OCI-LY1 (cell line): ENCODE measurements around the gene CCDC88B.

Source experiments
- H2AFZ ChIP-seq: fragments of 200-600 bp; sonication (generic), shearing (Covaris generic); 2 replicates; pipeline ENCODE4 v1.6.0; 2014; ENCODE audit warnings: antibody characterized with exemption, mild to moderate bottlenecking, low read length
- H3F3A ChIP-seq: fragments of 200-600 bp; sonication (generic), shearing (Covaris generic); 2 replicates; pipeline ENCODE4 v1.6.0; 2014; ENCODE audit warnings: mild to moderate bottlenecking, antibody characterized with exemption, low read length, moderate library complexity; ENCODE audit not compliant: insufficient read depth
- H3K27ac ChIP-seq: fragments of 200-600 bp; sonication (generic); 2 replicates; pipeline ENCODE4 v1.5.1; 2014; ENCODE audit warnings: low read length, mixed run types, mild to moderate bottlenecking, low read depth; ENCODE audit not compliant: poor library complexity, severe bottlenecking
- H3K27me3 ChIP-seq: fragments of 200-600 bp; sonication (generic); 2 replicates; pipeline ENCODE4 v1.6.0; 2014; ENCODE audit warnings: antibody characterized with exemption, mild to moderate bottlenecking, low read length, moderate library complexity; ENCODE audit not compliant: insufficient read depth
- H3K36me3 ChIP-seq: fragments of 200-600 bp; sonication (generic); 2 replicates; pipeline ENCODE4 v1.6.1; 2014; ENCODE audit warnings: mild to moderate bottlenecking, antibody characterized with exemption, low read length, moderate library complexity, mixed read lengths; ENCODE audit not compliant: insufficient read depth
- H3K4me1 ChIP-seq: fragments of 200-600 bp; sonication (generic); 2 replicates; pipeline ENCODE4 v1.5.1; 2014; ENCODE audit warnings: mild to moderate bottlenecking, low read length, moderate library complexity; ENCODE audit not compliant: insufficient read depth, severe bottlenecking
- H3K4me2 ChIP-seq: fragments of 200-600 bp; sonication (generic), shearing (Covaris generic); 2 replicates; pipeline ENCODE4 v1.6.1; 2014; ENCODE audit warnings: low read length
- H3K4me3 ChIP-seq: fragments of 200-600 bp; sonication (generic); 2 replicates; pipeline ENCODE4 v1.5.1; 2014; ENCODE audit warnings: low read length, low read depth, mild to moderate bottlenecking, mixed read lengths; ENCODE audit not compliant: poor library complexity, severe bottlenecking
- H3K79me2 ChIP-seq: fragments of 200-600 bp; shearing (Covaris generic); 2 replicates; pipeline ENCODE4 v1.6.1; 2016; ENCODE audit warnings: mixed run types, low read length, mixed read lengths; ENCODE audit not compliant: insufficient read depth
- H3K9ac ChIP-seq: fragments of 200-600 bp; sonication (generic), shearing (Covaris generic); 2 replicates; pipeline ENCODE4 v1.6.1; 2014; ENCODE audit warnings: mild to moderate bottlenecking, low read length, mixed read lengths
- H3K9me2 ChIP-seq: fragments of 200-600 bp; sonication (generic), shearing (Covaris generic); 2 replicates; pipeline ENCODE4 v1.6.1; 2014; ENCODE audit warnings: low read depth, mild to moderate bottlenecking, low read length, mixed read lengths
- H3K9me3 ChIP-seq: fragments of 200-600 bp; shearing (Covaris generic); 2 replicates; pipeline ENCODE4 v1.6.1; 2014; ENCODE audit warnings: low read length, mixed read lengths
- H4K20me1 ChIP-seq: fragments of 200-600 bp; sonication (generic), shearing (Covaris generic); 2 replicates; pipeline ENCODE4 v1.6.0; 2016; ENCODE audit warnings: mild to moderate bottlenecking, low read length; ENCODE audit not compliant: insufficient read depth
- EZH2 ChIP-seq: fragments of 200-600 bp; sonication (generic), shearing (Covaris generic); IDR thresholded peaks from 2 replicates; pipeline ENCODE4 v1.8.0; 2017; ENCODE audit warnings: borderline replicate concordance, mixed run types, mild to moderate bottlenecking, antibody characterized with exemption, low read length, moderate library complexity, mixed read lengths
- TF ChIP-seq, protein P1 (sequence below): fragments of 200-600 bp; sonication (generic), shearing (Covaris generic); IDR thresholded peaks from 2 replicates; pipeline ENCODE4 v1.5.1; 2017; ENCODE audit warnings: mild to moderate bottlenecking, antibody characterized with exemption, low read length, moderate library complexity, mixed read lengths

CCDC88B gene

DNA sequence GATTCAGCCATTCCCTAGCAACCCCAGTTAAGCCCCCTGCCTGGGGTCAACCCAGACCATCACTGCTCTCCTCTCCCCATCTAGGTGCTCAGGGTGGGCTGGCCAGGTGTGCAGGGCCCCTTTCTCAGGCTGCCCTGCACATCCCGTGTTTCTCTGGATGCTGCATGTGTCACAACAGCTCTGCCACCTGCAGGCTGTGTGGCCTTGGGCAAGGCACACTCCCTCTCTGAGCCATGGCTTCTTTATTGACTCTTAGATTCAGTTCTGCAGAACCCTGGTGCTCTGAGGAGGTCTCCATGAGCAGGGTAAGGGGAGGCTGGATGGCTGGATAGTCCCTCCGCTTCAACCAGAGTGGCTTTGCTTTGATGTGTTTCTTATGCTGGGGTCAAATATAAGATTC is 43.6 kb downstream of the CCDC88B start:
- Histone ChIP-seq H3K4me1 (no peaks in the 10 kb centered on the region), H3K9me2 (no peaks in the 10 kb centered on the region), H2AFZ (no peak overlapping the region), H3K79me2 (no peaks in the 10 kb centered on the region), H3K36me3 (no peaks in the 10 kb centered on the region), H3K27me3 (peaks cover 18% of the 10 kb centered on the region), H4K20me1 (no peaks in the 10 kb centered on the region), H3K4me2 (no peak overlapping the region), H3K9ac (no peak overlapping the region), H3F3A (no peaks in the 10 kb centered on the region), H3K27ac (no peak overlapping the region), H3K4me3 (no peak overlapping the region), H3K9me3 (no peaks in the 10 kb centered on the region)
- no peak for TF ChIP-seq EZH2
- TF ChIP-seq, protein P1, sequence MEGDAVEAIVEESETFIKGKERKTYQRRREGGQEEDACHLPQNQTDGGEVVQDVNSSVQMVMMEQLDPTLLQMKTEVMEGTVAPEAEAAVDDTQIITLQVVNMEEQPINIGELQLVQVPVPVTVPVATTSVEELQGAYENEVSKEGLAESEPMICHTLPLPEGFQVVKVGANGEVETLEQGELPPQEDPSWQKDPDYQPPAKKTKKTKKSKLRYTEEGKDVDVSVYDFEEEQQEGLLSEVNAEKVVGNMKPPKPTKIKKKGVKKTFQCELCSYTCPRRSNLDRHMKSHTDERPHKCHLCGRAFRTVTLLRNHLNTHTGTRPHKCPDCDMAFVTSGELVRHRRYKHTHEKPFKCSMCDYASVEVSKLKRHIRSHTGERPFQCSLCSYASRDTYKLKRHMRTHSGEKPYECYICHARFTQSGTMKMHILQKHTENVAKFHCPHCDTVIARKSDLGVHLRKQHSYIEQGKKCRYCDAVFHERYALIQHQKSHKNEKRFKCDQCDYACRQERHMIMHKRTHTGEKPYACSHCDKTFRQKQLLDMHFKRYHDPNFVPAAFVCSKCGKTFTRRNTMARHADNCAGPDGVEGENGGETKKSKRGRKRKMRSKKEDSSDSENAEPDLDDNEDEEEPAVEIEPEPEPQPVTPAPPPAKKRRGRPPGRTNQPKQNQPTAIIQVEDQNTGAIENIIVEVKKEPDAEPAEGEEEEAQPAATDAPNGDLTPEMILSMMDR: no peak

DNA sequence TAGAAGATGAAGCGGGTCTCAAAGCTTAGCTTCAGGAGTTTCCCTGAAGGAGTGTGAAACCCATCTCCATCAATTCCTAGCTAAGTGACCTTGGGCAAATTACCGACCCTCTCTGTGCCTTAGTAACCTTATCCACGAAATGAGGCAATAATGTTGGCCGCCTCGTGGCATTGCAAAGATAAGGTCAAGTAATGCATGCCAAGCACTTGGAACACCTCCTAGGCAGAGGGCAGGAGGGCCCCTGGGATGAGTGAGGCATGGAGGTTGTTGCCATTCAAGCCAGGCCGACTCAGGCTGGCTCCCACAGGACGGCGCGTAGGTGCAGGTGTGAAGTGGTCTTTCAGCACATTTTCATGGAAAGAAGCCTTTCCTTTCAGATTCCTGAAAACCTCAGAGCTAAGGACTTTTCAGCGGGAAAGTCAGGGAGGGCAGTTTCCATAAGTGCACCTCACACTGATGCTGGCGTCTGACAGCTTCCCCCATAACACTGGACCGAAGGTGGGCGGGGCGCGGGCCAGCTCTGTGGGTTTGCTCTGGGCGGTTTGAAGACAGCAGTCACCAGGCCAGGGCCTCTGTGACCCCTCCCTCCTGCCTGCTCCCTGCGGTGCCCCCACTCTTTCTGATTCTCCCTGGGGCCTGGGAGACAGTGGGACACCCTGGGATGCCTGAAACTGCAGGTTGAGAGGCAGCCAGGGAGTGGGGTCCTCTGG is 44.2 kb downstream of the CCDC88B start:
- no peak overlapping the region for H3K27ac ChIP-seq
- no peaks in the 10 kb centered on the region for H3K9me2 ChIP-seq
- TF ChIP-seq, protein P1: no peak
- TF ChIP-seq EZH2: no peak
- H3K27me3 ChIP-seq: peaks cover 13% of the 10 kb centered on the region
- no peaks in the 10 kb centered on the region for H4K20me1 ChIP-seq
- no peaks in the 10 kb centered on the region for H3K79me2 ChIP-seq
- no peaks in the 10 kb centered on the region for H3K9me3 ChIP-seq
- no peak overlapping the region for H3K9ac ChIP-seq
- H3K4me1 ChIP-seq: no peaks in the 10 kb centered on the region
- no peak overlapping the region for H3K4me2 ChIP-seq
- no peak overlapping the region for H3K4me3 ChIP-seq
- no peaks in the 10 kb centered on the region for H3F3A ChIP-seq
- no peak overlapping the region for H2AFZ ChIP-seq
- no peaks in the 10 kb centered on the region for H3K36me3 ChIP-seq

- no peaks in the 10 kb centered on the region for H3K79me2 ChIP-seq
- H3K4me2 ChIP-seq: no peak overlapping the region
- TF ChIP-seq, protein P1: no peak
- no peak overlapping the region for H3K4me3 ChIP-seq
- H3K9me2 ChIP-seq: no peaks in the 10 kb centered on the region
- H3F3A ChIP-seq: no peaks in the 10 kb centered on the region
- H4K20me1 ChIP-seq: no peaks in the 10 kb centered on the region
- no peaks in the 10 kb centered on the region for H3K36me3 ChIP-seq
- H3K9ac ChIP-seq: no peak overlapping the region
- no peak overlapping the region for H3K27ac ChIP-seq
- H2AFZ ChIP-seq: no peak overlapping the region
- H3K4me1 ChIP-seq: no peaks in the 10 kb centered on the region
- peaks cover 9% of the 10 kb centered on the region; the same call in 1 of the 2 replicates for H3K27me3 ChIP-seq
- no peaks in the 10 kb centered on the region for H3K9me3 ChIP-seq
These were observed 45.3 kb downstream of the CCDC88B start for GRCh38 chr11:64384981-64385944.
